ENCODE measurements around the gene PHF20.

The PHF20 gene

DNA sequence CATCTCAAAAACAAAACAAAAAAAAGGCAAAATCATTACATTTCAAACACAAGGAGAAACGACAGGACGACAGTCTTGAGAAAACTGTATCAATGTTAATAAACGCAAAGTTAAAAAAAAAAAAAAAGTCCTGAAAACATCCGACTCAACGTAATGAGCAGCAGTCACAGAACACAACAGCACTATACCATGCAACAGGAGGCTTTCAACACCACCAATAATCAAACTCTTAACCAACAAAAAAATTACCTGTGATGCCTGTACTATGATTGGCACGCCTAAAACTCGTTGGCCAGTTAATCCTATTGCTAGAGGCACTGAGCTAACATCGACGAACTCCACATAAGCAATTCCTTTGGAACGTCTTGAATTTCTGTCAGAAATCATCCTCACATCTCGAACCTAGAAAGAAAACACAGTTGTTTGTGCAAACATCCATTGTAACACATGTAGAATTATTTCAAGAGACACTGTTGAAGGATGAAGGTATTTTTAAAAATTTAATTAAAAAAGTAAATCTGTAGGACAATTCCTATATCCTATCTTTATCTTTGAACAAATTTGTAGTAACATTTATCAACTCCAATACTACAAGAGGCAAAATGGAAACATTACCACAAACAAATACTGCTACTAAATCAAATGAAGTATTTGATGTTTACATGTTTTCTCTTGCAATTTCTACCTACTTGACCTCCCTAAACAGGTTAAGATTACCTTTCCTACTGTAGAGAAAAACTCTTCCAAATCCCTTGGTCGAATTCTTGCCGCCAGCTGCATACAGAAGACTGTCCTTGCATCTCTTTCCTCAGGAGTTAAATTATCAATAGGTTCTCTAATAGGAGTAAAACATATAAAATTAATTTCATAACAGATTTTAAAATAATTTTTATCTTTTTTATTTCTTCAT is 47.2 kb upstream of the PHF20 start:
- WGBS, 2 donors (ENCODE audit: extremely low coverage in 2 of 2, insufficient read length in 2 of 2, insufficient replicate concordance in 1 of 2) = no CpG with 5 or more reads among the region's 13 CpGs
- H3K4me3 ChIP-seq (ENCODE audit: low read length in 2 of 2) = no peak overlapping the region
- no peak overlapping the region for H2BK15ac ChIP-seq (ENCODE audit: low read length)
- H3K14ac ChIP-seq (ENCODE audit: low read length) = no peak overlapping the region
- H4K91ac ChIP-seq (ENCODE audit: low read depth, low read length, poor library complexity) = no peak overlapping the region
- no peak overlapping the region for H2AFZ ChIP-seq (ENCODE audit: low read length)
- H2BK120ac ChIP-seq (ENCODE audit: low read depth, low read length) = no peak overlapping the region
- no peak overlapping the region for H3K4me2 ChIP-seq (ENCODE audit: insufficient read depth, low read length, poor library complexity, severe bottlenecking)
- H3K4me1 ChIP-seq (ENCODE audit: control insufficient read depth in 2 of 2, insufficient read depth in 1 of 2, low read depth in 1 of 2, low read length in 2 of 2) = no peaks in the 10 kb centered on the region
- peaks cover 57 to 97% of the 10 kb centered on the region in 2 donors for H3K36me3 ChIP-seq (replicated peaks in 1 of 2; ENCODE audit: control insufficient read depth in 2 of 2, insufficient read depth in 2 of 2, low read length in 2 of 2)
- no peak overlapping the region for H3K27ac ChIP-seq (replicated peaks; ENCODE audit: low read length)
- no peak overlapping the region for H3K9ac ChIP-seq (ENCODE audit: low read depth, low read length, poor library complexity)
- H2BK5ac ChIP-seq (ENCODE audit: low read length) = no peak overlapping the region
- H2BK12ac ChIP-seq (ENCODE audit: low read length) = no peak overlapping the region
- H3K9me3 ChIP-seq (replicated peaks in 1 of 2; ENCODE audit: control insufficient read depth in 2 of 2, insufficient read depth in 1 of 2, low read depth in 1 of 2, low read length in 2 of 2) = no peaks in the 10 kb centered on the region
- no peak overlapping the region for H4K8ac ChIP-seq (ENCODE audit: low read depth, low read length)
- H2AK5ac ChIP-seq (ENCODE audit: low read depth, low read length) = no peak overlapping the region
- DNase-seq (ENCODE audit: low spot score) = no peak
- peaks cover 5% of the 10 kb centered on the region for H3K79me1 ChIP-seq (ENCODE audit: low read depth, low read length)
- H3K27me3 ChIP-seq (ENCODE audit: control insufficient read depth in 3 of 3, insufficient read depth in 3 of 3, low read depth in 1 of 3, low read length in 3 of 3) = no peaks in the 10 kb centered on the region
- no peak overlapping the region for H3K23ac ChIP-seq (ENCODE audit: low read depth, low read length, poor library complexity)
- H3K18ac ChIP-seq (ENCODE audit: low read length) = no peak overlapping the region
- no peak overlapping the region for H3K4ac ChIP-seq (ENCODE audit: low read length)

DNA sequence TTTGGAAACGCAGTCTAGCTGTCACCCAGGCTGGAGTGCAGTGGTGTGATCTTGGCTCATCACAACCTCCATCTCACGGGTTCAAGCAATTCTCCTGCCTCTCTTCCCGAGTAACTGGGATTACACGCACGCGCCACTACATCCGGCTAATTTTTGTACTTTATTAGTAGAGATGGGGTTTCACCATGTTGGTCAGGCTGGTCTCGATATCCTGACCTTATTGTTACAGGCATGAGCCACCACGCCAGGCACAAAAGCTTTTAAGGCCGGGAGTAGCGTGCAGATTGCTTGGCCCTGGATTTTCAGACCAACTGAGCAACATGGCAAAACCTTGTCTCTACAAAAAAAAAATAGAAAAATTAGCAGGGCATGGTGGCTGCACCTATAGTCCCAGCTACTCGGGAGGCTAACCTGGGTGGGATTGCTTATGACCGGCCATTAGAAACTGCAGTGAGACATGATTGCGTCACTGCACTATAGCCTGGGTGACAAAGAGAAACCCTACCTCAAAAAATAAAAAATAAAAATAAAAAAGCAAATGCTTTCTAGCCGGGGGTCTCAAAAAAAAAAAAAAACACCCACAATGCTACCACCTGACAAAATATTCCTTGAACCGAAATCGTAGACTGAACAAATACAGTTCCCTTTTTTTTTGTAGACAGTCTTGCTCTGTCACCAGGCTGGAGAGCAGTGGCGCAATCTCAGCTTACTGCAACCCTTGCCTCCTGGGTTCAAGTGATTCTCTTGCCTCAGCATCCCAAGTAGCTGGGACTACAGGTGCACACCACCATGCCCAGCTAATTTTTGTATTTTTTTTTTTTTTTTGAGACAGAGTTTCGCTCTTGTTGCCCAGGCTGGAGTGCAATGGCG is 44.7 kb upstream of the PHF20 start:
- H3K36me3 ChIP-seq (replicated peaks in 1 of 2; ENCODE audit: control insufficient read depth in 2 of 2, insufficient read depth in 2 of 2, low read length in 2 of 2) = peaks cover 41 to 97% of the 10 kb centered on the region in 2 donors

DNA sequence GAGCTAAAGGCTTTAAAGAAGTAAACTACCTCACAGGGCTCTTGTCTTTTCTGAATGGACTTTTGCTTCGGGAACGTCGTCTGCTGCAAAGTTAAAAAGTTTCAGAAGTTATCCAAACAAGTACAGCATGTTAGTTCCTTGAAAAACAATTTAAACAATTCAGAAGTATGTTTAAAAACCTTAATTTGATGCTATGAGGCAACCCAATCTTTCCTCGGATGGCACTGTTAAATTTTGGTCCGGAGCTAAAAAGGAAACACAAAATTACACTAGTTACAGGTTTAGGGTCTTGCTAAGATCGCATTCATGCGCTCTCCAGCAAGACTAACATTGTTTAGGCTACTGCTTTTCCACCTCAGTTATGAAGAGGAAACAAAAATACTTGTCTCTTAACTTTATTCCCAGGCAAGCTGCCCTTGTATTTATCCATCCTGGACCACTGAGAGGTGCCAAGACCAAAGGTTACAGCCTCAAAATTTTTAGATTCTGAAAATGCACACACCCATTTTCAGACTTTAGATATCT is 42.5 kb upstream of the PHF20 start:
- H2BK15ac ChIP-seq (ENCODE audit: low read length) = no peak overlapping the region
- H3K4me1 ChIP-seq (ENCODE audit: control insufficient read depth in 2 of 2, insufficient read depth in 1 of 2, low read depth in 1 of 2, low read length in 2 of 2) = no peaks in the 10 kb centered on the region
- H2BK12ac ChIP-seq (ENCODE audit: low read length) = no peak overlapping the region
- no peaks in the 10 kb centered on the region for H3K9me3 ChIP-seq (replicated peaks in 1 of 2; ENCODE audit: control insufficient read depth in 2 of 2, insufficient read depth in 1 of 2, low read depth in 1 of 2, low read length in 2 of 2)
- no peak overlapping the region for H3K14ac ChIP-seq (ENCODE audit: low read length)
- H4K8ac ChIP-seq (ENCODE audit: low read depth, low read length) = no peak overlapping the region
- no peak overlapping the region for H2AK5ac ChIP-seq (ENCODE audit: low read depth, low read length)
- H2AFZ ChIP-seq (ENCODE audit: low read length) = no peak overlapping the region
- H3K23ac ChIP-seq (ENCODE audit: low read depth, low read length, poor library complexity) = no peak overlapping the region
- no peak overlapping the region for H2BK120ac ChIP-seq (ENCODE audit: low read depth, low read length)
- H3K18ac ChIP-seq (ENCODE audit: low read length) = no peak overlapping the region
- WGBS, 2 donors (ENCODE audit: extremely low coverage in 2 of 2, insufficient read length in 2 of 2, insufficient replicate concordance in 1 of 2) = no CpG with 5 or more reads among the region's 7 CpGs
- H3K36me3 ChIP-seq (replicated peaks in 1 of 2; ENCODE audit: control insufficient read depth in 2 of 2, insufficient read depth in 2 of 2, low read length in 2 of 2) = peaks cover 30 to 98% of the 10 kb centered on the region in 2 donors
- H3K4ac ChIP-seq (ENCODE audit: low read length) = no peak overlapping the region
- no peak overlapping the region for H2BK5ac ChIP-seq (ENCODE audit: low read length)
- peaks cover 4% of the 10 kb centered on the region for H3K79me1 ChIP-seq (ENCODE audit: low read depth, low read length)
- no peak overlapping the region for H3K4me2 ChIP-seq (ENCODE audit: insufficient read depth, low read length, poor library complexity, severe bottlenecking)
- H4K91ac ChIP-seq (ENCODE audit: low read depth, low read length, poor library complexity) = no peak overlapping the region
- H3K4me3 ChIP-seq (ENCODE audit: low read length in 2 of 2) = no peak overlapping the region
- H3K27me3 ChIP-seq (ENCODE audit: control insufficient read depth in 3 of 3, insufficient read depth in 3 of 3, low read depth in 1 of 3, low read length in 3 of 3) = no peaks in the 10 kb centered on the region
- no peak overlapping the region for H3K27ac ChIP-seq (replicated peaks; ENCODE audit: low read length)
- H3K9ac ChIP-seq (ENCODE audit: low read depth, low read length, poor library complexity) = no peak overlapping the region
- no peak for DNase-seq (ENCODE audit: low spot score)

More for the DNA sequence above, 44.7 kb upstream of the PHF20 start:
- no peak overlapping the region for H4K91ac ChIP-seq (ENCODE audit: low read depth, low read length, poor library complexity)
- no peak overlapping the region for H3K18ac ChIP-seq (ENCODE audit: low read length)
- H3K4ac ChIP-seq (ENCODE audit: low read length) = no peak overlapping the region
- no peaks in the 10 kb centered on the region for H3K9me3 ChIP-seq (replicated peaks in 1 of 2; ENCODE audit: control insufficient read depth in 2 of 2, insufficient read depth in 1 of 2, low read depth in 1 of 2, low read length in 2 of 2)
- DNase-seq (ENCODE audit: low spot score) = no peak
- no peaks in the 10 kb centered on the region for H3K4me1 ChIP-seq (ENCODE audit: control insufficient read depth in 2 of 2, insufficient read depth in 1 of 2, low read depth in 1 of 2, low read length in 2 of 2)
- no peak overlapping the region for H2AFZ ChIP-seq (ENCODE audit: low read length)
- no peak overlapping the region for H3K9ac ChIP-seq (ENCODE audit: low read depth, low read length, poor library complexity)
- H3K14ac ChIP-seq (ENCODE audit: low read length) = no peak overlapping the region
- H2BK5ac ChIP-seq (ENCODE audit: low read length) = no peak overlapping the region
- no peak overlapping the region for H2BK15ac ChIP-seq (ENCODE audit: low read length)
- no peak overlapping the region for H3K4me3 ChIP-seq (ENCODE audit: low read length in 2 of 2)
- WGBS, 2 donors (ENCODE audit: extremely low coverage in 2 of 2, insufficient read length in 2 of 2, insufficient replicate concordance in 1 of 2) = no CpG with 5 or more reads among the region's 20 CpGs
- no peak overlapping the region for H3K27ac ChIP-seq (replicated peaks; ENCODE audit: low read length)
- no peak overlapping the region for H2BK120ac ChIP-seq (ENCODE audit: low read depth, low read length)
- H3K23ac ChIP-seq (ENCODE audit: low read depth, low read length, poor library complexity) = no peak overlapping the region
- H3K79me1 ChIP-seq (ENCODE audit: low read depth, low read length) = peaks cover 4% of the 10 kb centered on the region
- no peak overlapping the region for H2AK5ac ChIP-seq (ENCODE audit: low read depth, low read length)
- no peak overlapping the region for H3K4me2 ChIP-seq (ENCODE audit: insufficient read depth, low read length, poor library complexity, severe bottlenecking)
- H4K8ac ChIP-seq (ENCODE audit: low read depth, low read length) = no peak overlapping the region
- H3K27me3 ChIP-seq (ENCODE audit: control insufficient read depth in 3 of 3, insufficient read depth in 3 of 3, low read depth in 1 of 3, low read length in 3 of 3) = no peaks in the 10 kb centered on the region
- no peak overlapping the region for H2BK12ac ChIP-seq (ENCODE audit: low read length)

Measured in neuronal stem cell (in vitro differentiated cells).